Measurements from ENCODE around the gene SNRNP48. TPM values are rescaled to one million over a fixed set of nuclear protein-coding genes. Genes with fewer than 3 reads are reported as not detected.

SNRNP48 gene
- total and polyA plus RNA-seq, 2 donors (not counting 3 experiments of a cell fraction or from before 2014, with no cell fraction given), result 4.2 to 13.2 TPM

GRCh38 chr6:7637533-7637932 lies 47.5 kb downstream of the SNRNP48 start:
- H3K9ac ChIP-seq (replicated peaks; ENCODE audit: extremely low read depth, insufficient read depth, low read length), result no peak overlapping the region
- no peaks in the 10 kb centered on the region for H4K20me1 ChIP-seq (replicated peaks; ENCODE audit: control insufficient read depth, extremely low read depth, insufficient read depth, low read length)
- CTCF ChIA-PET, result no interaction called here
- H3K4me1 ChIP-seq (ENCODE audit: control insufficient read depth, extremely low read depth, insufficient read depth, low read length), result no peaks in the 10 kb centered on the region
- no peak overlapping the region for H3K4me2 ChIP-seq (ENCODE audit: insufficient read depth, low read length)
- POLR2A ChIA-PET, result no interaction called here
- no peak for FAIRE-seq
- no peak overlapping the region for H3K4me3 ChIP-seq (replicated peaks in 1 of 3; ENCODE audit: insufficient read depth in 1 of 3, low read depth in 1 of 3, low read length in 3 of 3)
- no peaks in the 10 kb centered on the region for H3K9me3 ChIP-seq (replicated peaks; ENCODE audit: control insufficient read depth, insufficient read depth, low read length)
- H3K27me3 ChIP-seq (ENCODE audit: control insufficient read depth in 2 of 2, insufficient read depth in 2 of 2, low read length in 2 of 2), result peaks cover 2 to 4% of the 10 kb centered on the region in 2 experiments
- TF ChIP-seq EZH2 (IDR thresholded peaks at IDR 0.05; ENCODE audit: borderline replicate concordance, low read depth, low read length, severe bottlenecking) (no peak), POLR2AphosphoS5 (IDR thresholded peaks at IDR 0.05; ENCODE audit: insufficient read depth, low read depth, low read length) (no peak), FOS (IDR thresholded peaks at IDR 0.05; ENCODE audit: borderline replicate concordance, insufficient read depth, low read length) (no peak), POLR2A (IDR thresholded peaks at IDR 0.05; ENCODE audit: low read depth, low read length) (no peak), JUN (IDR thresholded peaks at IDR 0.05; ENCODE audit: borderline replicate concordance, insufficient read depth, insufficient read length, low read depth) (no peak), GATA2 (IDR thresholded peaks at IDR 0.05; ENCODE audit: insufficient read depth, insufficient read length, low read depth, low read length) (no peak), MYC (IDR thresholded peaks at IDR 0.05; ENCODE audit: low read depth, low read length) (no peak)
- TF ChIP-seq, protein P1, sequence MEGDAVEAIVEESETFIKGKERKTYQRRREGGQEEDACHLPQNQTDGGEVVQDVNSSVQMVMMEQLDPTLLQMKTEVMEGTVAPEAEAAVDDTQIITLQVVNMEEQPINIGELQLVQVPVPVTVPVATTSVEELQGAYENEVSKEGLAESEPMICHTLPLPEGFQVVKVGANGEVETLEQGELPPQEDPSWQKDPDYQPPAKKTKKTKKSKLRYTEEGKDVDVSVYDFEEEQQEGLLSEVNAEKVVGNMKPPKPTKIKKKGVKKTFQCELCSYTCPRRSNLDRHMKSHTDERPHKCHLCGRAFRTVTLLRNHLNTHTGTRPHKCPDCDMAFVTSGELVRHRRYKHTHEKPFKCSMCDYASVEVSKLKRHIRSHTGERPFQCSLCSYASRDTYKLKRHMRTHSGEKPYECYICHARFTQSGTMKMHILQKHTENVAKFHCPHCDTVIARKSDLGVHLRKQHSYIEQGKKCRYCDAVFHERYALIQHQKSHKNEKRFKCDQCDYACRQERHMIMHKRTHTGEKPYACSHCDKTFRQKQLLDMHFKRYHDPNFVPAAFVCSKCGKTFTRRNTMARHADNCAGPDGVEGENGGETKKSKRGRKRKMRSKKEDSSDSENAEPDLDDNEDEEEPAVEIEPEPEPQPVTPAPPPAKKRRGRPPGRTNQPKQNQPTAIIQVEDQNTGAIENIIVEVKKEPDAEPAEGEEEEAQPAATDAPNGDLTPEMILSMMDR (IDR thresholded peaks at IDR 0.05; ENCODE audit: extremely low read depth in 1 of 2, insufficient read depth in 1 of 2, low read depth in 1 of 2, low read length in 2 of 2), result no peak
- TF ChIP-seq, protein P2, sequence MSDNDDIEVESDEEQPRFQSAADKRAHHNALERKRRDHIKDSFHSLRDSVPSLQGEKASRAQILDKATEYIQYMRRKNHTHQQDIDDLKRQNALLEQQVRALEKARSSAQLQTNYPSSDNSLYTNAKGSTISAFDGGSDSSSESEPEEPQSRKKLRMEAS (IDR thresholded peaks at IDR 0.05; ENCODE audit: insufficient read depth, insufficient read length), result no peak
- no peaks in the 10 kb centered on the region for H3K9me1 ChIP-seq (replicated peaks; ENCODE audit: control insufficient read depth, extremely low read depth, insufficient read depth, low read length)
- H3K79me2 ChIP-seq (ENCODE audit: control insufficient read depth, insufficient read depth, low read length), result no peaks in the 10 kb centered on the region
- H3K36me3 ChIP-seq (ENCODE audit: control insufficient read depth in 2 of 2, extremely low read depth in 1 of 2, insufficient read depth in 2 of 2, low read length in 2 of 2), result no peaks in the 10 kb centered on the region
- no TSS peak for BruUV-seq (replicated peaks)
- dilution Hi-C loops (cut with MboI; ENCODE audit: extremely low pct_ligation_motif_present, low sequenced_read_pairs) (no loop called here), intact Hi-C loops (cut with micrococcal nuclease) (no loop called here)
- no peak overlapping the region for H2AFZ ChIP-seq (ENCODE audit: low read depth, low read length)
- DNase-seq (ENCODE audit: low read depth, low spot score), result no peak
- H3K27ac ChIP-seq (ENCODE audit: insufficient read depth, low read depth, low read length), result no peak overlapping the region

All from endothelial cell of umbilical vein (primary cell).